Uterus (tissue), 4 donors: ENCODE results near the gene SERPINA9. TPM values are rescaled to one million over a fixed set of nuclear protein-coding genes. Genes with fewer than 3 reads are reported as not detected.

Source experiments
- DNase-seq, 2 donors: peaks; one replicate each; pipeline ENCODE4 v3.0.0-alpha.2; 2019 to 2020
- H3K27ac ChIP-seq, 2 donors: fragments of 200-600 bp; sonication (generic); 1 replicate in 1 of 2; 2 replicates in 1 of 2; pipeline ENCODE4 v1.5.1; 2016 to 2018
- H3K27me3 ChIP-seq, 2 donors: fragments of 200-600 bp; sonication (generic); one replicate each; pipeline ENCODE4 v1.5.1; 2018 to 2019; ENCODE audit warnings: control low read depth in 1 of 2
- H3K36me3 ChIP-seq, 2 donors: fragments of 200-600 bp; sonication (generic); one replicate each; pipeline ENCODE4 v1.5.1; 2019; ENCODE audit warnings: control low read depth in 1 of 2
- H3K4me1 ChIP-seq, 2 donors: fragments of 200-600 bp; sonication (generic); one replicate each; pipeline ENCODE4 v1.5.1; 2018 to 2019; ENCODE audit warnings: control low read depth in 1 of 2
- H3K4me3 ChIP-seq, 2 donors: fragments of 200-600 bp; sonication (generic); 1 replicate in 1 of 2; 2 replicates in 1 of 2; pipeline ENCODE4 v1.5.1; 2018 to 2019; ENCODE audit warnings: mild to moderate bottlenecking in 1 of 2
- H3K9me3 ChIP-seq, 2 donors: fragments of 200-600 bp; sonication (generic); one replicate each; pipeline ENCODE4 v1.5.1; 2019; ENCODE audit warnings: control low read depth in 1 of 2
- POLR2A ChIP-seq, 2 donors: fragments of 450-650 bp; IDR thresholded peaks; one replicate each; pipeline ENCODE4 v1.6.1; 2016; ENCODE audit warnings: antibody characterized with exemption in 2 of 2, mild to moderate bottlenecking in 1 of 2, moderate library complexity in 1 of 2
- intact Hi-C: fragments of 100-400 bp; cut with DNase I; formaldehyde crosslinking; loops from one replicate; pipeline ENCODE4 v1.15.1; 2023; ENCODE audit warnings: low total_unique reads
- total RNA-seq, 4 donors: library from RNA; depleted of rRNA in 3 of 4; stranded (reverse); fragments of >200 nt in 3 of 4; gene quantifications; one replicate each; pipeline versions ENCODE4 v1.1.0 to v1.2.4, GENCODE V29; 2014 to 2023
- TF ChIP-seq, protein P1 (sequence below), 4 experiments: fragments of 200-600 bp in 2 of 4; fragments of 450-650 bp in 2 of 4; sonication (generic) in 2 of 4; IDR thresholded peaks; one replicate each; pipeline ENCODE4 v1.5.1; 2016 to 2019; ENCODE audit warnings: antibody characterized with exemption in 4 of 4, mild to moderate bottlenecking in 2 of 4, moderate library complexity in 1 of 4
- donor health status: DM: yes; HTN: yes; CAD: no.

SERPINA9 gene
- total RNA-seq, 4 donors from 2014 or later = not detected

GRCh38 chr14:94451091-94451771 lies 24.8 kb downstream of the SERPINA9 start:
- intact Hi-C loops = no loop called here
- no peaks in the 10 kb centered on the region for H3K9me3 ChIP-seq
- H3K4me3 ChIP-seq = no peak overlapping the region
- H3K27me3 ChIP-seq = no peaks in the 10 kb centered on the region
- TF ChIP-seq POLR2A (IDR thresholded peaks at IDR 0.05) = no peak
- no peak for DNase-seq
- H3K4me1 ChIP-seq = no peaks in the 10 kb centered on the region
- no peaks in the 10 kb centered on the region for H3K36me3 ChIP-seq
- no peak overlapping the region for H3K27ac ChIP-seq

DNA sequence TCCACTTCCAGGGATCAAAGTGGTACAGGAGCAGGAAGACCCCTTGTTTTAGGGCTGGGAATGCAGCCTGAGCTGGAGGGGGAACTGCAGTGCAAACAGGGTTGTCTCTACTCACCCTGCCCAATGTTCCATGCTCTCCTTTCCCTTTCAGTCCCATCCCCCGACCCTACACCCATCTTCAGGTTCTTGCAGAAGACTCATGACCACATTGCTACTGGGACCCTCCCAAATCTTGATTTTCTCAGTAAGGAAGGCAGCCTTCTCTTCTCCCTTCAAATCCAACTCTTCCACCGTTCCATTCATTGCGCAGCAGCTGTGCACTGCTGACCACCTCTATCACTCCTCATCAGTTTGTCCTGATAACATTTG lies 25.3 kb downstream of the SERPINA9 start:
- Histone ChIP-seq H3K27ac (no peak overlapping the region), H3K4me1 (no peaks in the 10 kb centered on the region), H3K27me3 (no peaks in the 10 kb centered on the region), H3K9me3 (no peaks in the 10 kb centered on the region), H3K36me3 (no peaks in the 10 kb centered on the region), H3K4me3 (no peak overlapping the region)
- intact Hi-C loops = no loop called here
- DNase-seq = no peak
- TF ChIP-seq POLR2A (IDR thresholded peaks at IDR 0.05) = no peak
- TF ChIP-seq, protein P1, sequence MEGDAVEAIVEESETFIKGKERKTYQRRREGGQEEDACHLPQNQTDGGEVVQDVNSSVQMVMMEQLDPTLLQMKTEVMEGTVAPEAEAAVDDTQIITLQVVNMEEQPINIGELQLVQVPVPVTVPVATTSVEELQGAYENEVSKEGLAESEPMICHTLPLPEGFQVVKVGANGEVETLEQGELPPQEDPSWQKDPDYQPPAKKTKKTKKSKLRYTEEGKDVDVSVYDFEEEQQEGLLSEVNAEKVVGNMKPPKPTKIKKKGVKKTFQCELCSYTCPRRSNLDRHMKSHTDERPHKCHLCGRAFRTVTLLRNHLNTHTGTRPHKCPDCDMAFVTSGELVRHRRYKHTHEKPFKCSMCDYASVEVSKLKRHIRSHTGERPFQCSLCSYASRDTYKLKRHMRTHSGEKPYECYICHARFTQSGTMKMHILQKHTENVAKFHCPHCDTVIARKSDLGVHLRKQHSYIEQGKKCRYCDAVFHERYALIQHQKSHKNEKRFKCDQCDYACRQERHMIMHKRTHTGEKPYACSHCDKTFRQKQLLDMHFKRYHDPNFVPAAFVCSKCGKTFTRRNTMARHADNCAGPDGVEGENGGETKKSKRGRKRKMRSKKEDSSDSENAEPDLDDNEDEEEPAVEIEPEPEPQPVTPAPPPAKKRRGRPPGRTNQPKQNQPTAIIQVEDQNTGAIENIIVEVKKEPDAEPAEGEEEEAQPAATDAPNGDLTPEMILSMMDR (IDR thresholded peaks at IDR 0.05) = no peak

GRCh38 chr14:94449930-94450329 lies 26.1 kb downstream of the SERPINA9 start:
- no peaks in the 10 kb centered on the region for H3K36me3 ChIP-seq
- H3K9me3 ChIP-seq = no peaks in the 10 kb centered on the region
- no peak for DNase-seq
- no peaks in the 10 kb centered on the region for H3K4me1 ChIP-seq
- no peaks in the 10 kb centered on the region for H3K27me3 ChIP-seq
- TF ChIP-seq, protein P1 (IDR thresholded peaks at IDR 0.05) = no peak
- TF ChIP-seq POLR2A (IDR thresholded peaks at IDR 0.05) = no peak
- no peak overlapping the region for H3K4me3 ChIP-seq
- intact Hi-C loops = no loop called here
- H3K27ac ChIP-seq = no peak overlapping the region

DNA sequence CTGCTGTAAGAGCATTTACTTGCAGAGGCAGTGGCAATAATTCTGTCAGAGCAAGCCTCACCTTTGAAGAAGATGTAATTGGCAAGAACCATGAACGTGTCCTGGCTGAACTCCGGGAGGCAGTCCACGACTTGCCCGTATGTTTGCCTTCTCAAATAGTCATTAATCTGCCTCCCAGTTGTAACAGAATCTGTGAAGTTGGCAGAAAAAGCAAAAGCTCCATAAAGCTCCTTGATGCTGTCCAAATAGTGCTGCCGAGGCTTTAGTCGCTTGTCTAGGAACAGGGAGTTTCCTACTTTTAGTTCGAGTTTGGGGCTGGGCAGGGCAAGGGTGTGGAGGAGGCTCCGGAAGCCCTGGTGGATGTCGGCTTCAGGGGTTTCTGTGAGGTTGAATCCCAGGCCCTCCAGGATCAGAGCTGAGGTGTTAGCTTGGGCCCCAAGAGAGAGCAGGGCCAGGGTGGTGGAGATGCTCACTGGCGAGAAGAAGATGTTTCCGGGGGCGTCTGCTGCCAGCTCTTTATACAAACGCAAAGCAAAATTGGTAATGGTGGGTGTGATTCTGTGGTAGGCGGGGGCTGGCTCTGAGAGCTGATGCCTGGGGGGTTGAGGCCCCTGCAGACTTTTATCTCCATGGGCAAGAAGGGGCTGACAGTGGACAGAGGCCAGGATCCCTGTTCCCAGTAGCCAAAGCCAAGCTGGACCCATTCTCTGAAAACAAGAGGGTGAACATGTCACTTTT lies 27.8 kb downstream of the SERPINA9 start:
- intact Hi-C loops = no loop called here
- H3K4me1 ChIP-seq = no peaks in the 10 kb centered on the region
- H3K9me3 ChIP-seq = no peaks in the 10 kb centered on the region
- no peaks in the 10 kb centered on the region for H3K27me3 ChIP-seq
- no peak overlapping the region for H3K4me3 ChIP-seq
- H3K27ac ChIP-seq = no peak overlapping the region
- no peak for DNase-seq
- TF ChIP-seq, protein P1 (IDR thresholded peaks at IDR 0.05) = no peak
- TF ChIP-seq POLR2A (IDR thresholded peaks at IDR 0.05) = no peak
- H3K36me3 ChIP-seq = no peaks in the 10 kb centered on the region

GRCh38 chr14:94447206-94447605 lies 28.8 kb downstream of the SERPINA9 start:
- intact Hi-C loops = no loop called here
- no peak for DNase-seq

More at GRCh38 chr14:94447206-94447605, 28.8 kb downstream of the SERPINA9 start:
- no peaks in the 10 kb centered on the region for H3K4me1 ChIP-seq
- no peaks in the 10 kb centered on the region for H3K36me3 ChIP-seq
- no peaks in the 10 kb centered on the region for H3K27me3 ChIP-seq
- no peak overlapping the region for H3K4me3 ChIP-seq
- TF ChIP-seq, protein P1 (IDR thresholded peaks at IDR 0.05) = no peak
- no peak for TF ChIP-seq POLR2A (IDR thresholded peaks at IDR 0.05)
- no peaks in the 10 kb centered on the region for H3K9me3 ChIP-seq
- no peak overlapping the region for H3K27ac ChIP-seq
